Upper lobe of right lung (tissue), 1 donor: ENCODE data around the gene DUS1L. TPM values are rescaled to one million over a fixed set of nuclear protein-coding genes. Genes with fewer than 3 reads are reported as not detected.
A peak's percentile ranks its signal among the peaks of the same experiment; 100 is the strongest.

Experiments used
- ATAC-seq: fragments of 200-7000 bp; cut with Tn5 transposase; one replicate; pipeline ENCODE4 v1.9.1; 2020; ENCODE audit warnings: mild to moderate bottlenecking, moderate library complexity
- DNase-seq: peaks from one replicate; pipeline ENCODE4 v3.0.0-alpha.2; 2020
- H3K27ac ChIP-seq: fragments of 200-600 bp; one replicate; pipeline ENCODE4 v1.8.0; 2022
- H3K27me3 ChIP-seq: fragments of 200-600 bp; one replicate; pipeline ENCODE4 v1.8.0; 2022; ENCODE audit warnings: mild to moderate bottlenecking
- H3K36me3 ChIP-seq: fragments of 200-600 bp; one replicate; pipeline ENCODE4 v1.8.0; 2022
- H3K4me1 ChIP-seq: fragments of 200-600 bp; one replicate; pipeline ENCODE4 v1.8.0; 2022
- H3K4me3 ChIP-seq: fragments of 200-600 bp; one replicate; pipeline ENCODE4 v1.8.0; 2022; ENCODE audit warnings: mild to moderate bottlenecking
- H3K9me3 ChIP-seq: fragments of 200-600 bp; one replicate; pipeline ENCODE4 v1.8.0; 2022
- CTCF ChIP-seq: fragments of 200-600 bp; IDR thresholded peaks from one replicate; pipeline ENCODE4 v1.8.0; 2022; ENCODE audit warnings: antibody characterized with exemption
- intact Hi-C: fragments of 100-400 bp; cut with DNase I; formaldehyde crosslinking; loops from one replicate; pipeline ENCODE4 v1.11.0; 2022
- total RNA-seq: library from RNA; stranded (reverse); fragmentation: NEBNext Ultra II Directional; extraction: Animal tissue kit (Norgen Biotek cat#: 25700); gene quantifications from one replicate; pipeline ENCODE4 v1.2.1, GENCODE V29; 2021
- donor health status: DM: no; HTN: yes; CAD: no; lungs with severe emphysema.

The DUS1L gene
- total RNA-seq, 1 donor from 2014 or later: 82.4 TPM

GRCh38 chr17:82098939-82099763 is 33.5 kb upstream of the DUS1L start:
- ATAC-seq (peak; percentile 4), DNase-seq (no peak)
- intact Hi-C loops: no loop called here

GRCh38 chr17:82098169-82098938 is 32.8 kb upstream of the DUS1L start, which contains the start of gene FASN:
TSS of gene FASN (minus strand) at chr17:82098236. CDS start at chr17:82096445, 1,791 bp downstream.
- peaks cover 21% of the 10 kb centered on the region for H3K4me1 ChIP-seq
- intact Hi-C loops: no loop called here
- ATAC-seq: peak; percentile 85

More at GRCh38 chr17:82098939-82099763, 33.5 kb upstream of the DUS1L start:
- no peak for TF ChIP-seq CTCF
- Histone ChIP-seq H3K4me1 (peaks cover 29% of the 10 kb centered on the region), H3K27ac (peak overlapping the region; percentile 90), H3K9me3 (no peaks in the 10 kb centered on the region), H3K36me3 (peaks cover 19% of the 10 kb centered on the region), H3K27me3 (no peaks in the 10 kb centered on the region), H3K4me3 (peak overlapping the region; percentile 78)

GRCh38 chr17:82097919-82098168 is 32.2 kb upstream of the DUS1L start:
- TF ChIP-seq CTCF: no peak
- Histone ChIP-seq H3K9me3 (no peaks in the 10 kb centered on the region), H3K36me3 (peaks cover 32% of the 10 kb centered on the region), H3K27ac (peak overlapping the region; percentile 92), H3K27me3 (no peaks in the 10 kb centered on the region), H3K4me1 (peaks cover 20% of the 10 kb centered on the region), H3K4me3 (peak overlapping the region; percentile 78)
- intact Hi-C loops: no loop called here
- DNase-seq: no peak
- no peak for ATAC-seq

More at GRCh38 chr17:82098169-82098938, 32.8 kb upstream of the DUS1L start, which contains the start of gene FASN:
- peak; percentile 98 for DNase-seq
- peak; percentile 50 for TF ChIP-seq CTCF
- H3K27me3 ChIP-seq: no peaks in the 10 kb centered on the region
- peak within 1 kb of the TSS; percentile 78 for H3K4me3 ChIP-seq
- peaks cover 27% of the 10 kb centered on the region for H3K36me3 ChIP-seq
- H3K27ac ChIP-seq: peak within 1 kb of the TSS; percentile 92
- H3K9me3 ChIP-seq: no peaks in the 10 kb centered on the region

- intact Hi-C loops: no loop called here
- Histone ChIP-seq H3K4me3 (peak overlapping the region; percentile 78), H3K36me3 (peaks cover 37% of the 10 kb centered on the region), H3K27me3 (no peaks in the 10 kb centered on the region), H3K9me3 (no peaks in the 10 kb centered on the region), H3K4me1 (peaks cover 20% of the 10 kb centered on the region), H3K27ac (peak overlapping the region; percentile 92)
- DNase-seq (peak; percentile 87), ATAC-seq (peak; percentile 17)
- no peak for TF ChIP-seq CTCF
These were observed 31.7 kb upstream of the DUS1L start for GRCh38 chr17:82097184-82097918.

- Histone ChIP-seq H3K27ac (peak overlapping the region; percentile 92), H3K4me1 (peaks cover 20% of the 10 kb centered on the region)
- ATAC-seq: no peak
These were observed 31.1 kb upstream of the DUS1L start for GRCh38 chr17:82096709-82097183.

More at GRCh38 chr17:82096709-82097183, 31.1 kb upstream of the DUS1L start:
- intact Hi-C loops: no loop called here
- no peak for DNase-seq
- Histone ChIP-seq H3K9me3 (no peaks in the 10 kb centered on the region), H3K4me3 (peak overlapping the region; percentile 78), H3K27me3 (no peaks in the 10 kb centered on the region), H3K36me3 (peaks cover 43% of the 10 kb centered on the region)
- TF ChIP-seq CTCF: no peak
